GM23248 (cell line): ENCODE data around the gene TAX1BP3.

Source experiments
- EZH2 ChIP-seq: fragments of 200-600 bp; sonication (generic); IDR thresholded peaks from 2 replicates; pipeline ENCODE4 v1.6.1; 2018; ENCODE audit warnings: antibody characterized with exemption, mild to moderate bottlenecking; ENCODE audit not compliant: insufficient read depth, poor library complexity, severe bottlenecking
- EZH2phosphoT487 ChIP-seq: fragments of 200-600 bp; sonication (generic); IDR thresholded peaks from 2 replicates; pipeline ENCODE4 v1.6.1; 2018; ENCODE audit warnings: antibody characterized with exemption, moderate library complexity, mild to moderate bottlenecking, low read depth; ENCODE audit not compliant: insufficient read depth

- TF ChIP-seq EZH2phosphoT487 = no peak
- TF ChIP-seq EZH2 = no peak
Measured at GRCh38 chr17:3708366-3708765, 40.0 kb upstream of the TAX1BP3 start.
